Measurements from ENCODE around the gene IL10RB.

IL10RB gene

GRCh38 chr21:33293811-33294216 lies 27.6 kb downstream of the IL10RB start:
- TF ChIP-seq POLR2AphosphoS5 (IDR thresholded peaks at IDR 0.05; ENCODE audit: low read depth) = no peak
- no peak for TF ChIP-seq SPI1 (IDR thresholded peaks at IDR 0.05; ENCODE audit: borderline replicate concordance, low read depth)
- TF ChIP-seq GABPA (IDR thresholded peaks at IDR 0.05; ENCODE audit: low read depth) = no peak
- no peak for TF ChIP-seq REST (IDR thresholded peaks at IDR 0.05; ENCODE audit: insufficient replicate concordance, low read depth)
- TF ChIP-seq CTCF (IDR thresholded peaks at IDR 0.05; ENCODE audit: insufficient read depth, low read length) = no peak
- Histone ChIP-seq H3K27ac (replicated peaks) (no peak overlapping the region), H3K27me3 (ENCODE audit: insufficient read depth, poor library complexity, severe bottlenecking) (no peaks in the 10 kb centered on the region), H3K4me3 (replicated peaks; ENCODE audit: insufficient read depth, low read length) (no peak overlapping the region)
- DNase-seq (ENCODE audit: low read depth in 1 of 2, low spot score in 1 of 2) = no peak

- no peak overlapping the region for H3K27ac ChIP-seq (replicated peaks)
- no peak for DNase-seq (ENCODE audit: low read depth in 1 of 2, low spot score in 1 of 2)
- TF ChIP-seq CTCF (IDR thresholded peaks at IDR 0.05; ENCODE audit: insufficient read depth, low read length) = no peak
- no peak for TF ChIP-seq REST (IDR thresholded peaks at IDR 0.05; ENCODE audit: insufficient replicate concordance, low read depth)
- no peak for TF ChIP-seq POLR2AphosphoS5 (IDR thresholded peaks at IDR 0.05; ENCODE audit: low read depth)
- no peak for TF ChIP-seq GABPA (IDR thresholded peaks at IDR 0.05; ENCODE audit: low read depth)
- TF ChIP-seq SPI1 (IDR thresholded peaks at IDR 0.05; ENCODE audit: borderline replicate concordance, low read depth) = no peak
- no peaks in the 10 kb centered on the region for H3K27me3 ChIP-seq (ENCODE audit: insufficient read depth, poor library complexity, severe bottlenecking)
- no peak overlapping the region for H3K4me3 ChIP-seq (replicated peaks; ENCODE audit: insufficient read depth, low read length)
Observed at GRCh38 chr21:33296156-33296555, 30.0 kb downstream of the IL10RB start.

GRCh38 chr21:33299181-33299752 lies 33.1 kb downstream of the IL10RB start:
- H3K27me3 ChIP-seq (ENCODE audit: insufficient read depth, poor library complexity, severe bottlenecking) = no peaks in the 10 kb centered on the region
- peak; percentile 50 to 55 for DNase-seq (ENCODE audit: low read depth in 1 of 2, low spot score in 1 of 2)
- H3K4me3 ChIP-seq (replicated peaks; ENCODE audit: insufficient read depth, low read length) = no peak overlapping the region
- TF ChIP-seq REST (IDR thresholded peaks at IDR 0.05; ENCODE audit: insufficient replicate concordance, low read depth) = no peak
- TF ChIP-seq SPI1 (IDR thresholded peaks at IDR 0.05; ENCODE audit: borderline replicate concordance, low read depth) = peak; percentile 26; the same call in 1 of the 2 replicates
- no peak overlapping the region for H3K27ac ChIP-seq (replicated peaks)

Measured in HL-60 (cell line).